Prostate gland (tissue), 2 donors: Measurements from ENCODE around the gene ULK1. TPM values are rescaled to one million over a fixed set of nuclear protein-coding genes. Genes with fewer than 3 reads are reported as not detected.

ENCODE experiments used
- DNase-seq: peaks from one replicate; pipeline ENCODE4 v3.0.0-alpha.2; 2019; ENCODE audit warnings: low spot score
- H3K27ac ChIP-seq, 2 donors: fragments of 200-600 bp; sonication (generic); 2 replicates each; pipeline ENCODE4 v1.5.1; 2017 to 2019
- H3K27me3 ChIP-seq: fragments of 200-600 bp; sonication (generic); replicated peaks from 2 replicates; pipeline ENCODE4 v1.5.1; 2019; ENCODE audit not compliant: insufficient read depth
- H3K36me3 ChIP-seq, 2 donors: fragments of 200-600 bp; sonication (generic); 1 replicate in 1 of 2; 2 replicates in 1 of 2; pipeline versions ENCODE4 v1.5.1 to v1.8.1; 2017 to 2019
- H3K4me1 ChIP-seq: fragments of 200-600 bp; sonication (generic); replicated peaks from 2 replicates; pipeline ENCODE4 v1.5.1; 2019
- H3K4me3 ChIP-seq, 2 donors: fragments of 200-600 bp; sonication (generic); 2 replicates each; pipeline ENCODE4 v1.5.1; 2017 to 2019
- H3K9me3 ChIP-seq: fragments of 200-600 bp; sonication (generic); 2 replicates; pipeline ENCODE4 v1.5.1; 2017
- CTCF ChIP-seq, 4 experiments: fragments of 200-600 bp in 2 of 4; fragments of 450-650 bp in 2 of 4; sonication (generic) in 2 of 4; IDR thresholded peaks; 1 replicate in 3 of 4; 2 replicates in 1 of 4; pipeline ENCODE4 v1.5.1; 2016 to 2019; ENCODE audit warnings: antibody characterized with exemption in 4 of 4, mild to moderate bottlenecking in 2 of 4, moderate library complexity in 2 of 4
- POLR2A ChIP-seq: fragments of 450-650 bp; IDR thresholded peaks from one replicate; pipeline ENCODE4 v1.6.1; 2016; ENCODE audit warnings: antibody characterized with exemption, mild to moderate bottlenecking
- POLR2AphosphoS5 ChIP-seq: sonication (generic); formaldehyde crosslinking; IDR thresholded peaks from one replicate; pipeline ENCODE4 v1.6.1; 2017; ENCODE audit warnings: antibody characterized with exemption
- WGBS: methylation state at CpG from one replicate; pipeline ENCODE4 v1.1.5; 2018; 5-methylcytosine and 5-hydroxymethylcytosine counted together
- intact Hi-C: fragments of 100-400 bp; cut with DNase I; formaldehyde crosslinking; loops from one replicate; pipeline ENCODE4 v1.14.2; 2022
- total RNA-seq, 2 donors: library from RNA; depleted of rRNA; stranded (reverse); fragments of >200 nt; gene quantifications; one replicate each; pipeline ENCODE4 v1.1.0, GENCODE V29; 2016

The ULK1 gene
- total RNA-seq, 2 donors from 2014 or later = 26.2 to 62.5 TPM

GRCh38 chr12:131901431-131902331, 7.3 kb downstream of the ULK1 start:
- H3K4me1 ChIP-seq = peaks cover 8% of the 10 kb centered on the region

GRCh38 chr12:131902332-131903241, 8.2 kb downstream of the ULK1 start:
- no peaks in the 10 kb centered on the region for H3K36me3 ChIP-seq

More at GRCh38 chr12:131901431-131902331, 7.3 kb downstream of the ULK1 start:
- H3K27ac ChIP-seq = no peak overlapping the region
- H3K27me3 ChIP-seq = no peaks in the 10 kb centered on the region
- H3K36me3 ChIP-seq = no peaks in the 10 kb centered on the region
- no peak for DNase-seq
- no peak overlapping the region for H3K4me3 ChIP-seq
- intact Hi-C loops = no loop called here
- no peaks in the 10 kb centered on the region for H3K9me3 ChIP-seq
- WGBS = 70% methylated on average over 30 of the region's 30 CpGs
- TF ChIP-seq POLR2A (no peak), POLR2AphosphoS5 (no peak)

GRCh38 chr12:131903270-131904255, 9.1 kb downstream of the ULK1 start:
- H3K27ac ChIP-seq = no peak overlapping the region
- WGBS = 89% methylated on average over 12 of the region's 13 CpGs

More at GRCh38 chr12:131902332-131903241, 8.2 kb downstream of the ULK1 start:
- DNase-seq = no peak
- Histone ChIP-seq H3K4me3 (no peak overlapping the region), H3K9me3 (no peaks in the 10 kb centered on the region), H3K4me1 (peaks cover 8% of the 10 kb centered on the region), H3K27ac (no peak overlapping the region), H3K27me3 (no peaks in the 10 kb centered on the region)
- intact Hi-C loops = no loop called here
- 87% methylated on average over 19 of the region's 25 CpGs for WGBS
- TF ChIP-seq POLR2A = no peak
- TF ChIP-seq POLR2AphosphoS5 = no peak
- no peak for TF ChIP-seq CTCF (IDR thresholded peaks at IDR 0.05)

GRCh38 chr12:131904346-131904745, 9.9 kb downstream of the ULK1 start:
- Histone ChIP-seq H3K4me3 (no peak overlapping the region), H3K4me1 (peaks cover 8% of the 10 kb centered on the region), H3K27me3 (no peaks in the 10 kb centered on the region), H3K9me3 (no peaks in the 10 kb centered on the region), H3K27ac (no peak overlapping the region), H3K36me3 (peaks cover 8 to 12% of the 10 kb centered on the region in 2 donors)
- WGBS = 90% methylated on average over 5 of the region's 5 CpGs
- TF ChIP-seq CTCF (IDR thresholded peaks at IDR 0.05) (no peak), POLR2A (no peak), POLR2AphosphoS5 (no peak)
- DNase-seq = no peak
- intact Hi-C loops = no loop called here

More at GRCh38 chr12:131903270-131904255, 9.1 kb downstream of the ULK1 start:
- intact Hi-C loops = no loop called here
- H3K4me3 ChIP-seq = no peak overlapping the region
- H3K27me3 ChIP-seq = no peaks in the 10 kb centered on the region
- H3K36me3 ChIP-seq = peaks cover 2 to 4% of the 10 kb centered on the region in 2 donors
- TF ChIP-seq POLR2A (no peak), CTCF (IDR thresholded peaks at IDR 0.05) (no peak), POLR2AphosphoS5 (no peak)
- no peak for DNase-seq
- peaks cover 8% of the 10 kb centered on the region for H3K4me1 ChIP-seq
- no peaks in the 10 kb centered on the region for H3K9me3 ChIP-seq
